ENCODE data around the gene GALNT11.

GALNT11 gene

GRCh38 chr7:152108359-152108758 is 82.9 kb downstream of the GALNT11 start:
- Histone ChIP-seq H3K9ac (ENCODE audit: low read depth, low read length) (no peak overlapping the region), H4K20me1 (ENCODE audit: insufficient read depth, low read length) (no peaks in the 10 kb centered on the region), H3K9me3 (ENCODE audit: insufficient read depth, low read length, severe bottlenecking) (no peaks in the 10 kb centered on the region), H3K27ac (ENCODE audit: low read length) (no peak overlapping the region), H3K27me3 (ENCODE audit: insufficient read depth, low read length, poor library complexity) (no peaks in the 10 kb centered on the region), H3K4me2 (ENCODE audit: insufficient read depth, low read length) (no peak overlapping the region), H3K4me3 (ENCODE audit: low read depth in 1 of 2, low read length in 2 of 2) (no peak overlapping the region), H3K36me3 (ENCODE audit: insufficient read depth, low read length) (no peaks in the 10 kb centered on the region), H2AFZ (ENCODE audit: low read depth, low read length) (no peak overlapping the region), H3K4me1 (ENCODE audit: insufficient read depth, low read length) (no peaks in the 10 kb centered on the region), H3K79me2 (ENCODE audit: insufficient read depth, low read length) (no peaks in the 10 kb centered on the region)
- ATAC-seq (ENCODE audit: insufficient read depth, low read depth) (no peak), DNase-seq (no peak)
- TF ChIP-seq CTCF (IDR thresholded peaks at IDR 0.05; ENCODE audit: borderline replicate concordance, extremely low read depth, low read length, poor library complexity, severe bottlenecking) (no peak), EZH2 (IDR thresholded peaks at IDR 0.05; ENCODE audit: borderline replicate concordance, low read depth, low read length, severe bottlenecking) (no peak)

- Histone ChIP-seq H3K4me1 (ENCODE audit: insufficient read depth, low read length) (no peaks in the 10 kb centered on the region), H3K4me2 (ENCODE audit: insufficient read depth, low read length) (no peak overlapping the region), H3K36me3 (ENCODE audit: insufficient read depth, low read length) (peaks cover 7% of the 10 kb centered on the region), H3K9ac (ENCODE audit: low read depth, low read length) (no peak overlapping the region), H2AFZ (ENCODE audit: low read depth, low read length) (no peak overlapping the region), H3K27me3 (ENCODE audit: insufficient read depth, low read length, poor library complexity) (no peaks in the 10 kb centered on the region), H3K27ac (ENCODE audit: low read length) (no peak overlapping the region), H3K9me3 (ENCODE audit: insufficient read depth, low read length, severe bottlenecking) (no peaks in the 10 kb centered on the region), H3K79me2 (ENCODE audit: insufficient read depth, low read length) (no peaks in the 10 kb centered on the region), H3K4me3 (ENCODE audit: low read depth in 1 of 2, low read length in 2 of 2) (no peak overlapping the region), H4K20me1 (ENCODE audit: insufficient read depth, low read length) (no peaks in the 10 kb centered on the region)
- no peak for TF ChIP-seq EZH2 (IDR thresholded peaks at IDR 0.05; ENCODE audit: borderline replicate concordance, low read depth, low read length, severe bottlenecking)
- no peak for TF ChIP-seq CTCF (IDR thresholded peaks at IDR 0.05; ENCODE audit: borderline replicate concordance, extremely low read depth, low read length, poor library complexity, severe bottlenecking)
- DNase-seq (no peak), ATAC-seq (ENCODE audit: insufficient read depth, low read depth) (no peak)
Measured at GRCh38 chr7:152112829-152113228, 87.4 kb downstream of the GALNT11 start.

DNA sequence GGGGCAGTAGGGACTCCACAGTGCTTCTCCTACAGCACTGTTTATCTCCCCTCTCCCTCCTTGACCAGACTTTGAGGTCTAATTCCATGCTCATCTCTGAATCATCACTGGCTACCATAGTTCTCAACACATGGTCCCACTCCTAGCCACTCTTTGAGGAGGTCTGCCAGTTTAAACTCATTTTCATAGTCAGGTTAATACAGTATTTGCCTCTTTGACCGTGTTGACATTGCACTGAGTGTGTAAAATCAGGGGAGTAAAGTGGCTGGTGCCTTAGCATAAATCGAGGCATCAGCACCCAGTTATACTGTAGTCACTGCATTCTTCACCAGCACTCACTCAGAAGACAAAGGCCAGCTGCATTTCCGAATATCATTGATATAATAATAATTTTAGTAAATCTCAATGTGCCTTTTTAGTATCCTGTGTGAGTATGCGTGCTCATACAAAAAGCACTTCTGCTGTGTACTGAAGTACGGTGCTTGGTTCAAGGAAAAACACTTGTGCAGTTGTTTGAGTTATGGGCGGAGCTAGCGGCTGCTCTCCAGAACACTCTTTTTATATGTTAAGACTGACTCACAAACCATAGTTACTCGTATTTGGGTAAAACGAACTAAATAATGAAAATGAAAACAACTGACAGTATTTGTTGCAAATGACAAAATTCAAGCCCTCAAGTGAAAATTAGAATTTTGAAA is 89.7 kb downstream of the GALNT11 start:
- Histone ChIP-seq H2AFZ (ENCODE audit: low read depth, low read length) (no peak overlapping the region), H3K27me3 (ENCODE audit: insufficient read depth, low read length, poor library complexity) (no peaks in the 10 kb centered on the region), H3K4me2 (ENCODE audit: insufficient read depth, low read length) (no peak overlapping the region), H4K20me1 (ENCODE audit: insufficient read depth, low read length) (no peaks in the 10 kb centered on the region), H3K27ac (ENCODE audit: low read length) (no peak overlapping the region), H3K79me2 (ENCODE audit: insufficient read depth, low read length) (no peaks in the 10 kb centered on the region), H3K4me3 (ENCODE audit: low read depth in 1 of 2, low read length in 2 of 2) (no peak overlapping the region), H3K9me3 (ENCODE audit: insufficient read depth, low read length, severe bottlenecking) (no peaks in the 10 kb centered on the region), H3K36me3 (ENCODE audit: insufficient read depth, low read length) (peaks cover 30% of the 10 kb centered on the region), H3K4me1 (ENCODE audit: insufficient read depth, low read length) (no peaks in the 10 kb centered on the region), H3K9ac (ENCODE audit: low read depth, low read length) (no peak overlapping the region)
- DNase-seq (no peak), ATAC-seq (ENCODE audit: insufficient read depth, low read depth) (no peak)
- TF ChIP-seq EZH2 (IDR thresholded peaks at IDR 0.05; ENCODE audit: borderline replicate concordance, low read depth, low read length, severe bottlenecking) (no peak), CTCF (IDR thresholded peaks at IDR 0.05; ENCODE audit: borderline replicate concordance, extremely low read depth, low read length, poor library complexity, severe bottlenecking) (no peak)

Measured in DND-41 (cell line).